ENCODE measurements around the gene FGF10. TPM values are rescaled to one million over a fixed set of nuclear protein-coding genes. Genes with fewer than 3 reads are reported as not detected.

FGF10 gene
- 2.2 and 3.5 TPM in 2 replicates for total RNA-seq

DNA sequence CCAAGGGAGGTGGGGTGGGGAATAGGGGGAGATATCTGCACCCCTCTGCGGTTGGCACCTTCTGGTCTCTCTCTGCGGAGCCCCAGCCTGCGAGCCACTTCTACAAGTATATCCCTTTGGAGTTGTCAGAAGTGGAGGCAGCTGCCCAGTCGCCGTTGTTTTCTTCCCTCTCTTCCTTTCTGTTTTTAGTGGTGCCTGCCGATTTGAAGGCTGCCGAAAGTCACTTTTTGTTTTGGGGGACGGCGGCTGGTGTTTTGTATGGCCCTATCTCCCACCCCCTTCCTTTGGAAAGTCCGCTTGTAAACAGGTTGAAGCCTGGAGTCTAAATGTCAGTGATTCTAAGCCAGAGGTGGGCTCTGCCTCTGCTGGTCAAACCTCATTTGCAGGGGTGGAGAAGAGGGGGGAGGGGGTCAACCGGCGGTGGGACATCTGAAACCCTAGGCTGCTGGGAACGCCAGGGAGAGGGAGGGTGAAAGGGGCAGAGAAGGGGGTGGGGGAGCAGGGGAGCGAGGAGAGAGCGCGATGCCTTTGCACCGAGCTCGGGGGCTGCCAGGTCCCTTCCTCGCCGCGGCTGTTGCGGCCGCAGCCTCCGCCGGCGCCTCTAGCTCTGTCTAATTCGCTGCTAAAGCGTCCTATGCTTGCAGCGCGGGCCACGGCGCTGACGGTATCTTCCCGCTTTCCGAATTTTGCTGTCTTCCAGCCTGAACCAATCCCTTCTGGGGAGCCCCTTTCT, at the start of gene FGF10:
TSS of gene FGF10 (minus strand) at position 331 of the 733 bp plus-strand sequence. CDS start 738 bp downstream, outside the sequence.

